GM19468 (cell line): ENCODE measurements around the gene MAGEA8.
"Not testable (repeated sequence)": the region's sequence is repeated elsewhere in the genome, so short reads cannot be mapped to it uniquely, and the experiment has no call there.

ENCODE experiments used
- ATAC-seq: cut with Tn5 transposase; IDR thresholded peaks from one replicate; pipeline ENCODE4 v1.9.1; 2021; ENCODE audit warnings: mild to moderate bottlenecking, moderate library complexity, moderate number of reproducible peaks; ENCODE audit not compliant: unreplicated experiment; ENCODE audit errors: extremely low read depth

Gene MAGEA8, protein sequence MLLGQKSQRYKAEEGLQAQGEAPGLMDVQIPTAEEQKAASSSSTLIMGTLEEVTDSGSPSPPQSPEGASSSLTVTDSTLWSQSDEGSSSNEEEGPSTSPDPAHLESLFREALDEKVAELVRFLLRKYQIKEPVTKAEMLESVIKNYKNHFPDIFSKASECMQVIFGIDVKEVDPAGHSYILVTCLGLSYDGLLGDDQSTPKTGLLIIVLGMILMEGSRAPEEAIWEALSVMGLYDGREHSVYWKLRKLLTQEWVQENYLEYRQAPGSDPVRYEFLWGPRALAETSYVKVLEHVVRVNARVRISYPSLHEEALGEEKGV

DNA sequence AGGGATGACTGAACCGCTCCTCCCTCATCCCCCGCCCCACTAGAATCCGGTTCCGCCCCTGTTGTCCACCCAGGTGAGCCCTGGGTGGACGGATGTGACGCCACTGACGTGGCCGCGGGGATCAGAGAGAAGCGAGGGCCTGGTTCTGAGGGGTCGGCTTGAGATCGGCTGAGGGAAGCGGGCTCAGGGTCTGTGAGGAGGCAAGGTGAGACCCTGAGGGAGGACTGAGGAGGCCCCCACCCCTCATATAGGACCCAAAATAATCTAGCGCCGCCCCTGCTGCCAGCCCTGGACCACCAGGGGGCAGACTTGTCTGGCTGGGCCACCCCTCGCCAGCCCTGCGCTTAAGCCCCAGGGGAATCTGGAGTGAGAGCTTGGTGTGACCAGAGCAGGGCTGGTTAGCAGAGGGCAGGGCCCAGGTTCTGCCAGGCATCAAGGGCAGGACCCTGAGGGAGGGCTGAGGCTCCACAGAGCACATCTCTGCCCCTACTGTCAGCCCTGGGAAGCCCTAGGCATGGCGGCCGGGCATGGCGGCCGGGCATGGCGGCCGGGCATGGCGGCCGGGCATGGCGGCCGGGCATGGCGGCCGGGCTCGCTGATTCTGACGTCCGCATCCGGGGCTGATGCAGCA is at the start of gene MAGEA8:
Gene MAGEA8, plus strand, starts transcription at position 103 of the 631 bp plus-strand sequence. CDS start 3,090 bp downstream, outside the sequence.
- ATAC-seq: no peak

DNA sequence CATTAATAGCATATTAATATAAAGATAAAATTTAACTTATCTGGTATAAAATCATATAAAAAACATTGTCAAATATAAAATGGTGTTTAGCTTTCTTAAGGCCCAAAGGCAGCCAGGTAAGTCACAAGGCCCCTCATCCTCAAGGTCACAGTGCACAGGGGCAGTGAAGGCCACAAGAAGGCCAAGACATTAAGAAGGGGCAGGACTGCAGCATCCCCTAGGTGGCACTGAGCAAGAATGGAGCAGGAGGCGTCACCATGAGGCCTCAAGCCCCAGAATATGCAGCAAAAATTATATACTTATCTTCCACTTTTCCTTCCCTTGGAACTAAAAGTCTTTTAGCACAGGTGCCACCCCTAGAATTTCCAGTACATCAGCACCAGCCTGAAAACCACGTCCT is 49.5 kb upstream of the MAGEA8 start:
- ATAC-seq: no peak

DNA sequence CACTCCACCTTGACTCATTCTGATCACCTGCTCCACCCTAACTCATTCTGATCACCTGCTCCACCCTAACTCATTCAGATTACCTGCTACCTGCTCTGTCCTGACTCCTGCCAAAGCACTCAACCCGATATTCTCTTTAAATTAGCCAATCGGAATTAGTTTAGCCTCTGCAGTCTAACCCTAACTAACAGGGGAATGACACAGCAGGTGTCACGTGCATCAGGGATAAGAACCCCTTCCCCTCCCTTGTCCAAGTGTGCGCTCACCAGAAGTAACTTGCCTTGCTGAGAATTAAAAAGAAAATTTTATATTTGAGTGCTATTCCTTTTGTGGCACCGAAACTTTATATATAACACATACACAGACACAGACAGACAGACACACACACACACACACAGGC is 44.3 kb upstream of the MAGEA8 start:
- ATAC-seq: not testable (repeated sequence)

DNA sequence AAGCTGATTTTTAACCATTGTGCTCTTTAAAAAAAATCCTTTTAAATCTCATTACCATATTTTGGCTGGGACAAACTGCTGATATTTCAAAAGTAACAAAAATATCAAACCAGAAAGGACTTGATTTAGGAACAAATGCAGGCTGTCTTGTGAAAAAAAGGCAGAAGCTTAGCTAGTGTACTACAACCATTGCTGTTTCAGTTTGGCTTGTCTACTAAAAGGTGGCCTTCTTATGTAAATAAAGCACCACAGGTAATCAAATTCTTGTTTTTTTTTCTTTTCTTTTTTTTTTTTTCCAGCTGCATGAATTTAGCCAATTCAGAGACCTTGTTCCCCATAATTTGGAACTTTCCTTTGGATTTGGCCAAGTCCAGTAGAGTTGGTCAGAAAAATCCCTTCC is 43.8 kb upstream of the MAGEA8 start:
- ATAC-seq: no peak

DNA sequence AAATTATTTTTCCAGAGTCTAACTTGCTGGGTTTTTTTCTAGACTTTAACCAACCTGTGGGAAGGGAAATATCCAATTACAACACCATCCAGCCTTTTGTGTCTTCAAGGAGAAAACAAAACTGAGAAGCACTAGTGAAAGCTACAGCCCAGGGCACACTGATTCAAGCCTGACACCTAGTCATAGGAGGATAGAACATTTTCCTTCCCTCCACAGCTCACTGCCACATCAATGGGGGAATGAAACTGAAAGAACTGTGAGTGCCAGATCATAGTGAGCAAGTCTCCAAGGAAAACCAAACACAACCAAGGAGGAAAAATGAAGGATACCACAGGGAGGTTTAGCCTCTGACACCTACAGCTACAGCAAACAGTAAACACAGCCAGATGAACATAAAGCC is 43.3 kb upstream of the MAGEA8 start:
- ATAC-seq: peak; percentile 72

DNA sequence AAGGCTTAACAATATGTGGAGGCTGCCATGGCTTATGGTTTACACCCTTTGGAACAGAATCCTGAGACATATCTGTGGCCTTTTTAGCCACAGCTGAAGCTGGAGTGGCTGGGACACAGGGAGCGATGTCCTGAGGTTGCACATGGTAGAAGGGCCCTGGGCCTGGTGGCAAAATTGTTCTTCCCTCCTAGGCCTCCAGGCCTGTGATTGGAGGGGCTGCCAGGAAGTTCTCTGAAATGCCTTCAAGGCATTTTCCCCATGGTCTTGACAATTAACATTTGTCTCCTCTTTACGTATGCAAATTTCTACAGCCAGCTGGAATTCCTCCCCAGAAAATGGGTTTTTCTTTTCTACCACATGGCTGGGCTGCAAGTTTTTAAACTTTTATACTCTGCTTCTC is 39.1 kb upstream of the MAGEA8 start:
- ATAC-seq: no peak

DNA sequence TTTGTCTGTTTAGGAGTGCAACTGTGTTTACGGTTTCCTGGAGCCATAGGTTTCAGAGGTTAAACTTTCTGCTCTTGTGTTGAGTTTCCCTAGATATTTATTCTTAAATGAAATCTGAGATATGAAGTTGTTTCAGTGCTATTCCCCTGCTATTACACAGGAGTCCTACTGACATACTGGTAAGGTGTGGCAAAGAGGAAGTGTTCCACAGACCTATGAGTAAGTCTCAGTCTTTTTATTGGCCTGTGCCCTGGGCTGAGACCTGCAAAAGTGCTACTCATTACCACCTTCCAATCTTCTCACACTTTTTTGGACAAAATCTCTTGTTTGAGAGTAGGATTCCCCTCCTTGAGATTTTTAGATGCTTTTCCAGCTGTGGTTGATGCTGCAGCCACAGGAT is 35.6 kb upstream of the MAGEA8 start:
- ATAC-seq: no peak

DNA sequence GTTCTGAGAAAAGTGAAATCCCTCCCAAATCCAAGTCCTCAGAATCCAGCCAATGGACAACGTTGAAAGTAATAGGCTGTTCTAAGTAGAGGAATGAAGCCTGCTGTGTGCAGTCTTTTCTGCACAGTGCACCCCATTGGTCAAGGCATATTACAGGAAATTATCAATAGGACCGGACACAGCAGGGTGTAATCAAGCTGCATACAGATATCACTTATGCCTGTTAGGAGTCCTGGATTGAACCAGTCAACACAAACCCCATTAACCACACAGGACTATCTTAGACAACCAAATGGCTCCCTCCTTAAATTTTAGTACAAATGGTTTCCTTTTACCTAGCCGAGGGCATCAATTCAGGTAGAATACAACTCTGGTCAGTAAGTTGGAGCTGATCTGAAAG is 34.2 kb upstream of the MAGEA8 start:
- no peak for ATAC-seq

DNA sequence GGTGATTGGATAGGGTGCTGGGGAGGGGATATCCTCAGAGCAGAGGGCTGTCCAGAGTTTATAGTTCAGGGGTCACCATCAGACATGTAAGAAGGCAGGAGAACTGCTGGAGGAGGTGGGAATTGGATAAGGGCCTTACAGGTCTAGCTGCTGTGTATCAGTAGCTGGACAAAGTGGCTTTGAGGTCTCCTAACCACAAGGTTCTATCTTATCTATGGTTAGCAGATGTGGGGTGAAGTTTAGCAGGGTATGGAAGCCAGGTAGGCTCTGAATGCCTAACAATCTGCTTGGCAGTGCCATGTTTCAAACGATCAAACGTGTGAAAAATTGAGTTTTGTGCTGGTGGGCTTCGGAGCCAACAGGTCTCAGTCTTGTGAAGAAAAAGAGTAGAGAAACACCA is 32.1 kb upstream of the MAGEA8 start:
- no peak for ATAC-seq

DNA sequence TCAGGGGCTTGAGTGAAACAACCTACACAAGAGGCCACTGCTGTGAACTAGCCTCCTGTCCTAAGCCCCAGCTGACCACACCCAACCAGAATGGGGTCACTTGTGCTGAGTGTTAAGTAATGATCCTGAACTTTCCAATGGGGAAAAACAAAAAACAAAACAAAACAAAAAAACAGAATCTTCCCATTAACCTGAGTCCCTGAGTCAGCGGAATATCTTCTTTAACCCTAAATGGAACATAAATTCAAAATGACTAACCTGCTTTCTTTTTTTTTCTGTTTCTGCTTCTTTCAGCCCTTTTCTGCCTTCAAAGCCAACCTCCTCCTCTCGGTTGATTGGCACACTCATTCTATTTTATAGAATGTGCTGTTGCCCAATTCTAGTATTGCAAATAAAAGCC is 31.2 kb upstream of the MAGEA8 start:
- ATAC-seq: no peak

DNA sequence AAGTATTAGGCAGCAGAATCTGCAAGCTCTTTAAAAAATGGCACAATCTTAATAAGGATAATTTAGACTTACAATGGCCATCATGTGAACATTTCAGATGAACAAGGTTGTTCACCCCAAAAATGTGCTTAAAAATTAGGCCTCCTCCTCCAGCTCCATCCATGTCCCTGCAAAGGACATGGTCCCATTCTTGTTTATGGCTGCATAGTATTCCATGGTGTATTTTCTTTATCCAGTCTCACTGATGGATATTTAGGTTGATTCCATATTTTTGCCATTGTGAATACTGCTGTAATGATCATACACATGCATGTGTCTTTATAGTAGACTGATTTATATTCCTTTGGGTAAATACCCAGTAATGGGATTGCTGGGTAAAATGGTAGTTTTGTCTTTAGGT is 29.1 kb upstream of the MAGEA8 start:
- no peak for ATAC-seq

DNA sequence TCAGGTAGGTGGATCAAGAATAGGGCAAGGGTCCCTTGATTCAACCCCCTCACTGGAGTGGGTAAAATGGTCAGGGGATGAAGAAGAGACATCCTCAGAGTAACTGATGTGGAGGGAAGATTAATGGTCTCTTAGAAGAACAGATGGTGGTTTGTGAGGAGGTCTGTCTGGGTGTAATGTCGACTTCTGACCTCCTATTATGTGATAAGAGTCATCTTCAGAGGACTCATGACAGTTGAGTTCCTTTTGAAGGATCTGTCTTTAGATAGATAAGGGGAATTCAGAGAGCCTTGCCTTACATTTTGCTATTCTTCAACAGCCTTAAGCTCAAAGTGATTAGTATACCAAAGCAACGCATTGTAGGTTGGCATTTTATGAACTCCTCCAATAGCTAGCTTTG is 27.1 kb upstream of the MAGEA8 start:
- ATAC-seq: no peak

DNA sequence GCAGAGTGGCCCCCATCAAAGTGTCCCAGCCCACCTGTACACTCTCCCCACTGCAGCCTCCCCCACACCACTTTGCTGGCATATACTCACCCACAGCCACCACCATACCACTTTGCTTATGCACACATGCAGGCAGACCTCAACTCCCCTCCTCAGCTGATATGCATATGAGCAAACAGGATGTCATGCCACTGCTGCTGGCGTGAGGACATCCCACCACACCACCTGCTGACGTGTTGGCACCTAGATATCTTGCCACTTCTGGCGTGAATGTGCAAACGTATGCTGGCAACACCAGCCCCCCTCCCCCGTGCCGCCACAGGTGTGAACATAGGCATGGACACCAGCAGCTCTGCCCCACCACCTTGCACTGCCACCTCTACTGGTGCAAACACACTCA is 22.4 kb upstream of the MAGEA8 start:
- ATAC-seq: no peak

DNA sequence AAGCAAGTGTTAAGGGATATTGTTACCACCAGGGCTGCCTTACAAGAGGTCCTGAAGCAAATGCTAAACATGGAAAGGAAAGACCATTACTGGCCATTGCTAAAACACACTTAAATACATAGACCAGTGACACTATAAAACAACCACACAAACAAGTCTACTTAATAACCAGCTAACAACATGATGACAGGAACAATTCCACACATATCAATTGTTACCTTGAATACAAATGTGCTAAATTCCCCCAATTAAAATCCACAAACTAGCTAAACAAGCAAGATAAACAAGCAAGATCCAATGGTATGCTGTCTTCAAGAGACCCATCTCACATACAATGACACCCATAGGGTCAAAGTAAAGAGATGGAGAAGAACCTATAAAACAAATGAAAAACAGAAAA is 20.5 kb upstream of the MAGEA8 start:
- ATAC-seq: no peak

DNA sequence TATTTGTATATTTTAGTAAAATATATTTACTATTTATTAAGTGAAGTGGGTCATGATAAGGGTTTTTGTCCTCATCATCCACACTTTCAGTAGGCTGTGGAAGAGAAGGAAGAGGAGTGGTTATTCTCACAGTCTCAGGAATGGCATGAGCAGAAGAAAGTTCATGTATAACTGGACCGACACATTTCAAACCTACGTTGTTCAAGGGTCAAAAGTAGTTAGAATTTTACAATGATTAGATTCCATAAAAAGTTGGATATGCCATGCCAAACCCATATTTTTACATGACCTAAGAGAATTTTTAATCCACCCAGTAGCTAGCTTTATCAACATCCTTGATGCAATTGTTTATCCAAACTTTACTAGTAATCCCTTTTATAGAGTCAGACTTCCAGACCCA is 15.6 kb upstream of the MAGEA8 start:
- no peak for ATAC-seq

DNA sequence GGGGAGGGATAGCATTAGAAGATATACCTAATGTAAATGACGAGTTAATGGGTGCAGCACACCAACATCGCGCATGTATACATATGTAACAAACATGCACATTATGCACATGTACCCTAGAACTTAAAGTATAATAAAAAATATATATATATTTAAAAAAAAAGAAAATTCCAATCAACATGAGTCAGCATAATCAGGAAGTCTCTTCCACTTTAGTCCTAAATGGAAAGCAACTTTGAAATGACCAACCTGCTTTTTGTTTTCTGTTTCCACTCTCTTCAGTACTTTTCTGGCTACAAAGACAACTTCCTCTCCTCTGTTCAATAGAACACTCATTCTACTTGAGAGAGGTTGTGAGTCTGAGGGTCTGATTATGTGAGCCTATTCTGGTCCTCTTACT is 13.5 kb upstream of the MAGEA8 start:
- no peak for ATAC-seq

DNA sequence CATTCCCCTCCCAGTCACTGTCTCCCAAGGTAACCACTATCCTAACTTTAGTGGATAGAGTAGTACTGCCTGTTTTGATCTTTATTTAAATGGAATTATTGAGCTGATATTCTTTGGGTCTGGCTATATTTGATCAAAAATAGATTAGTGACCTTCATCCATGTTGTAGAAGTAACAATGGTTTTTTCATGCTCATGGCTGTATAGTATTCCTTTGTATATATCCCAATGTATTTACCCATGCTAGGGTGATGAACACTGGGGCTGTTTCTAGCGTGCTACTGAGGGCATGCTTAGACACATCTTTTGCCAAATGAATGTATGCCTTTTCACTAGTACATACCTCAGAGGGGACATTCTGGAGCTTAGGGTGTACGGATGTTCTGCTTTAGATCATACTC is 10.1 kb upstream of the MAGEA8 start:
- ATAC-seq: no peak

DNA sequence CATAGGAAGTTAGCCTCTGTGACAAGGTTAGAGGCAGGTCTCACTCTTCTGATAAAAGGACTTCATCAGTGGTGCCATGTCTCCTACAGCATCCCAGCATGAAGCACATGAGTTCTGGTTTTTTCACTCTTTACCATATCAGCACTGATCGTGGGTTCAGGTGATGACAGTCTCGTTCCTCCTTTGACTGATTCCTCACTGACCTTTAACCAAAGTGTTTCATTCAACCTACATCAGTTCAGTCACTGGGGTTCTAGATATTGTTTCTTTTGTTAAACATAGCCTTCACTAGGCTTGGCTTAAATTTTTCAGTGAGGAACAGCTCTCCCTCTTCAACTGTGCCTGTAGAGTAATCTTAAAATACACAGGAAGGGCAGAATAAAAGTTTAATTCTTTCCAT is 9.6 kb upstream of the MAGEA8 start:
- ATAC-seq: no peak

DNA sequence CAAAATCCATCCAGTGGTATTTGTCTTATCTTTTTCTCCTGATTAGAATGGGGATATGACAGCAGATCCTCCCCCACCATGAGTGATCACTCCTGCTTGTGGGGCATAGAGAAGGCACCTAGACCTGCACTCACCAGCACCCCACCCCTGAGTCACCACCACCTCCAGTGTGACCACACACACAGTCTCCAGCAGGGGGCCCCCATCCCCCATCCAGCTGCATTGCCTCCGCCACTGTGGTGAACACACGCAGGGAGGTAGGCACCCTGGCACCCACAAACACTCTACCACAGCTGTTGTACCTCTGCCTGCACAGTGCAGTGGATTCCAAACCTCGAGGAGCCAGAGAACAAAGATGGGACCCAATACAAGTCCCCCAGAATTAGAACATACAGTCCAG is 9.0 kb upstream of the MAGEA8 start:
- ATAC-seq: peak; percentile 76

DNA sequence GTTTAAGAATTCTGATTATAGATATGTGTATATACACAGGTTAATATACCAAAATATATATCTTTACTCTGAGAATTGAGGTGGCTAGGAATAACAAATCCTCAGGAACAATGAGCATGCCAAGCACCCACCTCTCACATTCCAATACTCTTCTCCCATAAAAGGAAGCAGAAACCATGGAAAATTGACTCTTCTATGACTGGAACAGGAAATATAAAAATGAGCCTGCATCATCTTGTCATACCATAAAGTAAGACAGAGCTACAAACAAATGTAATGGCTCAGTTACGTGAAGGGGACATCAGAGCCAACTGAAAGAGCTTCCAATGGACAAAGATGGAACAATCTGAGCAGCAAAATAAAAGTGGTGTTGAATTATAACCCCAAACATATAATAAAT is 3.8 kb upstream of the MAGEA8 start:
- ATAC-seq: no peak

DNA sequence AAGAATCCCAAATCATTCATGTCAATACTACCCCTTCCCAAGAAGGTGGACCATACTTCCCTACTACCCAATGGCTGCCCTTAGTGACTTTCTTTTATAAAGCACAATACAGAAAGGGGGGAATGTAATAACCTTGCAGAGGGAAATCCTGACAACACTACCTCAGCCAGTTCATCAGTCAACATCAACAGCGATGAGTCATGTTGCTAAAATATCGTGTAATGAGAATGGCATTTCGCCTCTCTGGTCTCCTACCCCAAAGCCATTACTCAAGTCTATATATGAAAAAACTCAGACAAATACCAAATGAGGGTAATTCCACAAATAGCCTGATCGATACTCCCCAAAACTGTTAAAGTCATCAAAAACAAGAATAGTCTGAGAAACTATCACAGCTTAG is 3.3 kb upstream of the MAGEA8 start:
- no peak for ATAC-seq

DNA sequence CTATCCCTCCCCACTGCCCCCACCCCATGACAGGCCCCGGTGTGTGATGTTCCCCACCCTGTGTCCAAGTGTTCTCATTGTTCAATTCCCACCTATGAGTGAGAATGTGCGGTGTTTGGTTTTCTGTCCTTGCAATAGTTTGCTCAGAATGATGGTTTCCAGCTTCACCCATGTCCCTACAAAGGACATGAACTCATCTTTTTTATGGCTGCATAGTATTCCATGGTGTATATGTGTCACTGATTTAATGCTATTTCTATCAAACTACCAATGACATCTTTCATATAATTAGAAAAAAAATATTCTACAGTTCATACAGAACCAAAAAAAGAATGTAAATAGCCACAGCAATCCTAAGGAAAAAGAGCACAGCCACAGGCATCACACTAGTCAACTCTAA is 9.8 kb downstream of the MAGEA8 start:
- not testable (repeated sequence) for ATAC-seq
